ENCODE measurements around the gene REG3G.

GRCh38 chr2:78984386-78984785 is 41.1 kb upstream of the REG3G start:
- TF ChIP-seq POLR2A (IDR thresholded peaks at IDR 0.05) (no peak), CTCF (IDR thresholded peaks at IDR 0.05) (no peak)
